ENCODE measurements around the gene MYH6.
"Not testable (repeated sequence)": the region's sequence is repeated elsewhere in the genome, so short reads cannot be mapped to it uniquely, and the experiment has no call there.

MYH6 gene

DNA sequence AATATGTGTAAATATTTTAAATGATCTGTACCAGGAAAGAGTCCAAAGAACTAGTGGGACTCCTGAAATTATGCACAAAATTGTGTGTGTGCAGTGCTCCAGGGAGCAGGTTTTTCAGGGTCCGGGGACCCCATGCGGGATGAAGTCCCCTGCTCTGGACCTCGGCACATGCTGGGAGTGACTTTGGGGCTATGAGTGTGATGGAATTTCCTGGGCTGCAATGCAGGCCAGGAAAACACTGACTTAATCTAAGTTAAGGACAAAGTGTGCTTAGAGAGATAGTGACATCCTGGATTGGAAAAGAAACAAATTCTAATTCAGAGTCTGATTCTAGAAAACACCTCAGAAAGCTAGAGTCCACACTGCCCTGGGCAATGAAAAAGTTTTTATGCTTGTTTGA, 6.2 kb upstream of the MYH6 start:
- no peak for DNase-seq

- DNase-seq: no peak
Measured at GRCh38 chr14:23413681-23414080, 5.6 kb upstream of the MYH6 start.

- DNase-seq: no peak
Measured at GRCh38 chr14:23411563-23412525, 3.8 kb upstream of the MYH6 start.

DNA sequence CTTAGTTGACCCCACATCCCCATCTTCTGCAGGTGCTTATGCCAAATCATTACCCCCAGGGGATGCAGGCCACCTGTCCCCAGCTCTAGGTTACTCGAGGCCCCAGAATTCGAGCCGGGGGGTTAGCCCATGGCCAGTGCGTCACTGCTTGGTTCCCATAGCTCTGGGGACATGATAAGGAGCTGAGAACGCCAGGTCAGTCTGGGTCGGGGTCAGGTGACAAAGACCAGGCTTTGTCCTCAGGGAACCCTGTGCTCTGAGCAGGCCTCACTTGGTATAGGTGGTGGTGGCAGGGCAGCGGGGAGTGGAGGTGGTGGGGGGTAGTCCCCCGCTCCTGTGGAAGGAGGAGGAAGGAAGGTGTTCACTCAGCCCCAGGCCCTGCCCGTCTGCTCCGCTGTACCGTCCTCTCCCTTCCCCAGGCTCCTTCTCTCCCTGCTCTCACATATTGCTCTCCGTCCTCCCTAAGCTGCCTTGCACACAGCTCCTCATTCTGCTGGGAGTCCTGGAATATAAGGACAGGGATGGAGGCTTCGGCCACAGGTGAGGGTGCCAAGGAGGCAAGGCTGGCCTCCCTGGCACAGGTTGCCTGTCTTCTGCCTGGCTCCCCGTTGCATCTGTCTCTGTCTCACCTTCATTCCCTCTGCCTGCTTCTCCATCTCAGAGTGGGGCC, 2.0 kb upstream of the MYH6 start:
- DNase-seq: no peak

GRCh38 chr14:23409475-23409874, 1.4 kb upstream of the MYH6 start:
- no peak for DNase-seq

- DNase-seq: no peak
Measured at GRCh38 chr14:23408307-23408630, 196 bp upstream of the MYH6 start.

DNA sequence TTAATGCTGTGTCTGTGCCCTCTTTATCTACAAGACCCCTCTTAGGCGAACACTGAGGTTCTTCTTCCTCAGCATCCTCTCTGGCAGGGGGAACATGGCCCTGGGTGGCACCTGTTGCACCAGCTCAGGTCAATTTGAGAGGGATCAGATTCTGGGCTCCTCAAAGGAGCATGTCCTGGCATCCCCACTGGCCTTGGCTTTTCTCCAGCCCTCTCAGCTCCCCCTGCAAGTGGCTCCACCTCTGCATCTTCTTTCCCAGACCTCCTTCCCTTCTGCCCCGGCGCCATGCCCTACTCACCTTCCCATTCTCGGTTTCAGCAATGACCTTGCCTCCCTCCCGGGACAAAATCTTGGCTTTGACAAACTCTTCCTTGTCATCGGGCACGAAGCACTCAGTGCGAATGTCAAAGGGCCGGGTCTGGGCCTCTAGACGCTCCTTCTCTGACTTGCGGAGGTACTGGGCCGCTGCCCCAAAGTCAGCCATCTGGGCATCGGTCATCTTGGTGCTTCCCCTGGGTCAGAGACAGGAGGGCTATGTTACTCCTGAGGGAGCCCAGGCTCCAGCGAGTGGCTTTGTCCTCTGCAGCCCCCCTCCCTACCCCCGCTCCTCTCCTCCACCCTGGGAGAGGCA, 1.2 kb downstream of the MYH6 start:
- no peak for DNase-seq

- DNase-seq: no peak
Measured at GRCh38 chr14:23406244-23406643, 1.8 kb downstream of the MYH6 start.

GRCh38 chr14:23405516-23406025, 2.5 kb downstream of the MYH6 start:
- DNase-seq: no peak

DNA sequence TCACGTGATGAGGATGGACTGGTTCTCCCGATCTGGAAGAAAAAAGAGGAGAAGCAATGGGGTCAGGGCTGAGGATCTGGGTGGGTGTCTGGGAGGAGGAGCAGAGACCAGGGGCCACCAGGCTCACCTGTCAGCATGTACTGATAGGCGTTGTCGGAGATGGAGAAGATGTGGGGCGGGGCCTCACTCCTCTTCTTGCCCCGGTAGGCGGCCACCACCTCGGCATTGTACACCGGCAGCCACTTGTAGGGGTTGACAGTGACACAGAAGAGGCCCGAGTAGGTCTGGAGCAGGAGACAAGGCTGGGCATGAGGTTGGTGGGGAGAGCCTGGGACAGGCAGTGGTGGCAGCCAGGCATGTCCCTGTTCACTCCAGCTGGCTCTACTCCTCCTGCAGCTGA, 3.0 kb downstream of the MYH6 start:
- DNase-seq: no peak

DNA sequence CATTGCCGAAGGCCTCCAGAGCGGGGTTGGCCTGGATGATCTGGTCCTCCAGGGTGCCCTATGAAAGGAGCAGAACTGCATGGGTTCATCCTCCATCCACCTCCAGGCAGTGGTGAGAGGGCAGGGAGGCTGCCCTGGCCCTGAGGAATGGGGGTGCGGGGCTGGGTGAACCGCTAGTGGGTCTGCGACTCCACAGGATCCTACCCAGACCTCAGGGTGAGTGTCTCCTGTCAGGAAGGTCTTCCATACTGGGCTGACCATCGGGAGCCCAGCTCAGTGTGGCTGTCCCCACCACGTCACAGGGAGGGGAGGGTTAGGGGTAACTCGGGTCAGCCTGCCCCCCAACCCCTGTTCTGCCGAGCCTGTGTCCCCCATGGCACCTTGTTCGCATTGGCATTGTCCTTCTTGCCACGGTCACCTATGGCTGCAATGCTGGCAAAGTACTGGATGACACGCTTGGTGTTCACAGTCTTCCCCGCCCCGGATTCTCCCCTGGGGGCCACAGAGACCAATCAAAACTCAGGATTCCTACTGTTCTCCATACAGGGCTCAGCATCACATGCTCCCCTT, 3.7 kb downstream of the MYH6 start:
- no peak for DNase-seq

DNA sequence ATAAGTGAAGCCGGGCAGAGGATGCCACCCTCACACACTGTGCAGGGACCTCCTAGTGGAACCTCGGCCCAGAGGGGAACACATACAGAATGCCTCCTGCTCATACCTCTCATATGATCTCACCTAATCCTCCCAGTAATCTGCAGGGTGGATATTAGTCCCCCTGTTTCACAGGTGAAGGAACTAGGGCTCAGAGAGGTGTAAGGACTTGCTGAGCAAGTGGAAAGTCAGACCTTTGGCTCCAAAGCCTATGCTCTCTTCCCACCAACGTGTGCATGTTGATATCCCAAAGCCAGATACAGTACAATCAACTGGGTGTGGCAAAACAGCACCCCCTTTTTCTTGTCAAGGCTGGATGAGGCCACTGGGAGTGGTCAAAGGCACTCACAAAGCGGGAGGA, 4.2 kb downstream of the MYH6 start:
- DNase-seq: no peak

GRCh38 chr14:23403139-23403438, 5.0 kb downstream of the MYH6 start:
- DNase-seq: no peak

GRCh38 chr14:23402296-23403138, 5.6 kb downstream of the MYH6 start:
- DNase-seq: no peak

DNA sequence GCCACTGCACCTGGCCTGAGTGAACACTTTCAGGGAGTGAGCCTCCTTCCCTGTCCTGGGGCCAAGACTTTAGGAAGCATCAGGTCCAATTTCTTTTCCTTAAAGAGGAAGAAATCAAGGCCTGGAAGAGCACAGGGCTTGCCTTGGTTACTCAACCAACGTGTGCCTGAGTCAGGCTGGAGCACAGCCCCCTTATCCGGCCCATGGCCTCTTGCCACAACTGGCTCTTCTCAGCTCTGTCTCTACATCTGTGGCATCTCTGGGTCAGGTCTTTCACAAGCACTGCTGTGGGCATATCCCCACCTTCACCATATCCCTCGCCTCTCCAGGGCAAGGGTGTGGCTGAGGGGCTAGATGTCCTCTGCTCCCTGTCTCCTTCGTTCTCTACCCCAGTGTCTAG, 6.8 kb downstream of the MYH6 start:
- no peak for DNase-seq

- not testable (repeated sequence) for DNase-seq
Measured at GRCh38 chr14:23400496-23401149, 7.5 kb downstream of the MYH6 start.

DNA sequence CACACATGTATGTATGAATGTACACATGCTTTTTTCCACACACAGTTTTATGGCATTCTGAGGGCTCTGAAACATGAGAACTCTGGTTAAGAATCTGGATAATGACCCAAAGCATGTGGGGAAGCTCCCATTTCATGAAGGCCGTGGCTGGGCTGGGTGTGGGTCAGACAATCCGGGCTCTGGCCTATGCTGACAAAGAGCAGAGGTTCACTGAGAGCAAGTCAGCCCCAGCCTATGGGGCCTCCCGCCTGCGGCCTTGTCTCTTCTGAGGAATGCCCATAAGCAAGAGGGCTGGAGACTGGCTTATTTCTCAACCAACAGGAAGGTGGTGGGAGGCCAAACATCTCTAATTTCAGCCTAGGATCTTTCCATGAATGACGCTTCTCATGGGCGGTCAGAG, 8.5 kb downstream of the MYH6 start:
- DNase-seq: no peak

DNA sequence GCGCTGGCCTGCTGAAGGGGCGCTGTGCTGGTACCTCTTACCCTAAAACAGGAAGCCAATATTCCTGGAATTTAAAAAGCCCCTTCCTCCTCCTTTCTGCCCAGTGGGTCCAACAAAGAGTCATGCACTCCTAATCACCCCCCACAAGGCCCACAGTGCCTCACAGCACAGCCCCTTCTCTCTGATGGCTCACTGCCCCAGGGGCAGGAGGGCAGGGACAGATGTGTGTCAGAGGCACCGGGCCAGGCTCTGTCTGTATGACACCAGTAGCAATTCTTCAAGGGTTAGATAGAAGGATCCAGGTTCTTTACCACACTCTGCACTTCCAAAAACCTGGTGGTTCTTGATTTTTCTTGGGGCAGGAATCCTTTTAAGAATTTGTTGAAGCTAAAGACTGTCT, 8.9 kb downstream of the MYH6 start:
- no peak for DNase-seq

DNA sequence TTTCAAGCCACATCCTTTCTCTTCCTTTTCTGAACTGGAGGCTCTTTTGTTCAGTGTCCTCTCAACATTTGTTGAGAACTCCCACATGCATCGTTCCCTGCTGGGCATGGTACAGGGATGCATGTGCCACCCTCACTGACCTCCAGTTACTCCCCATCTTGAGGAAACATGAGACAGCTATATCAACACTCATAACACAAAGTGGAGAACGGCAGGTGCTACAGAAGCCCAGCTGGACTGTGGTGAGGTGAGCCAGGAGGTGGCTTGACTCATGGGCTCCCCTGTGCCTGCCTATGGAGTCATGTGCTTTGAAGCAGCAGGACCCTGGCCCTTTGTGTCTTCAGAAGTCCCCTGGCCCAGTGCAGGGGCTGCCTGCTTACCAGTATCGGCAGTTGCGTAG, 9.7 kb downstream of the MYH6 start:
- no peak for DNase-seq

DNA sequence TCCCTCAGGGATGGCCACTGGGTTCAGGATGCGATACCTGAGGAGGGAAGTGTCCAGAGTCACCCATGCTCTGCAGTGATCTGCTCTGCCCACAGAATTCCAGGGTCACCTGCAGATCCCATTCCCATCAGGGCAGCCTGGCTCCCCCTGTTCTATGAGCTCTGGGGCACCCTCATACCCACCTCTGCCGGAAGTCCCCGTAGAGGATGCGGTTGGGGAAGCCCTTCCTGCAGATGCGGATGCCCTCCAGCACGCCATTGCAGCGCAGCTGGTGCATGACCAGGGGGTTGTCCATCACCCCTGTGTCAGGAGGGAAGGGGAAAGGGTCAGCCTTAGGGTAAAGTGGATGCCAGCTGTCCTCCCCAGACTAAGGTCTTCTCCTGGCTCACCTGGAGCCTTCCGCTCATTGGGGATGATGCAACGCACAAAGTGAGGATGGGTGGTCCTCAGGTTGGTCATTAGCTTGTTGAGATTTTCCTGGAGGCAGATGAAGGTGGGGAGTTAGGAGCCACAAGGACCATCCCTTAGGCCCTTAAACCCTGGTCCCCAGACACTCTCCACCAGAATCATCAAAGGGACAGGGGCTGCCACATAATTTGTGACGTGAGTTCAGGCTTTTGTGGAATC, 11.2 kb downstream of the MYH6 start:
- no peak for DNase-seq

- DNase-seq: no peak
Measured at GRCh38 chr14:23396126-23396525, 11.9 kb downstream of the MYH6 start.

GRCh38 chr14:23392613-23393012, 15.5 kb downstream of the MYH6 start:
- no peak for DNase-seq

Data from stimulated activated CD4-positive, alpha-beta T cell treated with anti-CD3 and anti-CD28 coated beads, Interleukin-4, amount 100 ng/mL, for 24 hours (primary cell).